Measurements from ENCODE around the gene NFAT5.

NFAT5 gene

GRCh38 chr16:69654280-69654931 is 88.6 kb downstream of the NFAT5 start:
- DNase-seq (ENCODE audit: low spot score) = no peak
- Histone ChIP-seq H3K4me3 (no peak overlapping the region), H3K27ac (no peak overlapping the region)
- TF ChIP-seq, protein P1, sequence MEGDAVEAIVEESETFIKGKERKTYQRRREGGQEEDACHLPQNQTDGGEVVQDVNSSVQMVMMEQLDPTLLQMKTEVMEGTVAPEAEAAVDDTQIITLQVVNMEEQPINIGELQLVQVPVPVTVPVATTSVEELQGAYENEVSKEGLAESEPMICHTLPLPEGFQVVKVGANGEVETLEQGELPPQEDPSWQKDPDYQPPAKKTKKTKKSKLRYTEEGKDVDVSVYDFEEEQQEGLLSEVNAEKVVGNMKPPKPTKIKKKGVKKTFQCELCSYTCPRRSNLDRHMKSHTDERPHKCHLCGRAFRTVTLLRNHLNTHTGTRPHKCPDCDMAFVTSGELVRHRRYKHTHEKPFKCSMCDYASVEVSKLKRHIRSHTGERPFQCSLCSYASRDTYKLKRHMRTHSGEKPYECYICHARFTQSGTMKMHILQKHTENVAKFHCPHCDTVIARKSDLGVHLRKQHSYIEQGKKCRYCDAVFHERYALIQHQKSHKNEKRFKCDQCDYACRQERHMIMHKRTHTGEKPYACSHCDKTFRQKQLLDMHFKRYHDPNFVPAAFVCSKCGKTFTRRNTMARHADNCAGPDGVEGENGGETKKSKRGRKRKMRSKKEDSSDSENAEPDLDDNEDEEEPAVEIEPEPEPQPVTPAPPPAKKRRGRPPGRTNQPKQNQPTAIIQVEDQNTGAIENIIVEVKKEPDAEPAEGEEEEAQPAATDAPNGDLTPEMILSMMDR (IDR thresholded peaks at IDR 0.05) = no peak

- TF ChIP-seq, protein P1 (IDR thresholded peaks at IDR 0.05) = no peak
- Histone ChIP-seq H3K4me3 (no peak overlapping the region), H3K27ac (no peak overlapping the region)
- no peak for DNase-seq (ENCODE audit: low spot score)
Measured at GRCh38 chr16:69660166-69660565, 94.4 kb downstream of the NFAT5 start.

- no peak for DNase-seq (ENCODE audit: low spot score)
- no peak overlapping the region for H3K27ac ChIP-seq
- no peak overlapping the region for H3K4me3 ChIP-seq
- TF ChIP-seq, protein P1 (IDR thresholded peaks at IDR 0.05) = no peak
Measured at GRCh38 chr16:69662901-69663300, 97.1 kb downstream of the NFAT5 start.

GRCh38 chr16:69663846-69664245 is 98.1 kb downstream of the NFAT5 start:
- DNase-seq (ENCODE audit: low spot score) = no peak
- Histone ChIP-seq H3K27ac (no peak overlapping the region), H3K4me3 (no peak overlapping the region)
- TF ChIP-seq, protein P1 (IDR thresholded peaks at IDR 0.05) = no peak

DNA sequence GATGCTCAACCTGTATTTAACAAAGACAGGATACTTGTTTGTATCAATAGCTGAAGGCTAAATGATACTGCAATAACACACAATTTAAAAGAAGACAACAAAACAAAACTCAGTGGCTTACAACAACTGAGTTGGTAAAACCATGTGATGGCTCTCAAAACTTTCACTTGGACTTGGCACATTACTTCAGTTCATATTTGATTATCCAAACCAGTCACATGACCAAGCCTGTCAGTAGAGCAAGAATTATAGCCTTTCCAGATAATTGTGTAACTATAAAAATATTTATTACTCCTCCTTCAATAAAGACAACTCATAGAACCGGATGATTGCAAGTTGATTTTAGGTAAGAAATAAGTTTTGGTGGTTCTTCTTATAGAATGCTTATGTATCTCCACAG is 103.8 kb downstream of the NFAT5 start:
- TF ChIP-seq, protein P1 (IDR thresholded peaks at IDR 0.05) = no peak
- DNase-seq (ENCODE audit: low spot score) = no peak
- Histone ChIP-seq H3K27ac (no peak overlapping the region), H3K4me3 (no peak overlapping the region)

DNA sequence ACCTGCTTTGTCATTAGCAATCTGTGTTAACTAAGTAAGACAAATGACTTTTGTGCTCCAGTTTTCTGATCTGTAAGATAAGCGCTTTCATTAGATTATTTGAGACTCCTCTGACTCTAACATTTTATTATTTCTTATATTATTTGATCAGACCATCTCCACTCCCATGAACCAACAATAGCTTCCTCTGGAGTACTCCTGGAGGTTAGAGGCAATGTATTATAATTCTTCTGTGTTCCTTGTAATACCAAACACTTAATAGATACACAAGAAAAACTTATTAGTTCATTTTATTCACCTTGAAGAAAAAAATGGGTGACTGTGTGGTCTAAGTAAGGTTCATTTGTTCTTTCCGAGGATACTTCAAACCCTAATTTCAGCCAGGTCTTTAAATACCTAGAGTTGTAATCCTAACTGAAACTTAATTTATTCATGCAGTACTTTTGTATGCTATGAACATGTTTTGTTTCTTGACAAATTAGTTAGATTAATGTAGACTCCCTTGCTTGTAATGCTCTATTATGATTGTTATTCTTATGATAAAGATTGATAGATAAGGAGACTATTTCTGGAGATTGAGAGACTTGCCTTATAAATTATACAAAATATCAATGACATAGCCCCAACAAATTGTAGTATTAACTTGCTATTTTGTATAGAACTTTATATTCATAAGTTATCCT is 106.7 kb downstream of the NFAT5 start:
- H3K27ac ChIP-seq = no peak overlapping the region
- TF ChIP-seq, protein P1 (IDR thresholded peaks at IDR 0.05) = no peak

More for the DNA sequence above, 106.7 kb downstream of the NFAT5 start:
- no peak overlapping the region for H3K4me3 ChIP-seq
- DNase-seq (ENCODE audit: low spot score) = no peak
